GM06990 (cell line): ENCODE results near the gene SNRNP25.

Experiments used
- DNase-seq: peaks from one replicate; pipeline ENCODE4 v3.0.0-alpha.2; 2011; ENCODE audit not compliant: insufficient read length; ENCODE audit errors: extremely low read depth
- H3K27me3 ChIP-seq: replicated peaks from 2 replicates; pipeline ENCODE4 v1.6.0; 2011; ENCODE audit warnings: low read length; ENCODE audit not compliant: control insufficient read depth, insufficient read depth
- H3K36me3 ChIP-seq: 2 replicates; pipeline ENCODE4 v1.5.1; 2011; ENCODE audit warnings: low read length; ENCODE audit not compliant: control insufficient read depth, insufficient read depth
- H3K4me3 ChIP-seq: replicated peaks from 2 replicates; pipeline ENCODE4 v1.5.1; 2011; ENCODE audit warnings: low read depth, mild to moderate bottlenecking, control low read depth, low read length
- TF ChIP-seq, protein P1 (sequence below): IDR thresholded peaks from 2 replicates; pipeline ENCODE4 v1.5.1; 2011; ENCODE audit warnings: low read length, control low read depth, mild to moderate bottlenecking, inconsistent platforms; ENCODE audit not compliant: insufficient read depth, poor library complexity, severe bottlenecking

SNRNP25 gene

DNA sequence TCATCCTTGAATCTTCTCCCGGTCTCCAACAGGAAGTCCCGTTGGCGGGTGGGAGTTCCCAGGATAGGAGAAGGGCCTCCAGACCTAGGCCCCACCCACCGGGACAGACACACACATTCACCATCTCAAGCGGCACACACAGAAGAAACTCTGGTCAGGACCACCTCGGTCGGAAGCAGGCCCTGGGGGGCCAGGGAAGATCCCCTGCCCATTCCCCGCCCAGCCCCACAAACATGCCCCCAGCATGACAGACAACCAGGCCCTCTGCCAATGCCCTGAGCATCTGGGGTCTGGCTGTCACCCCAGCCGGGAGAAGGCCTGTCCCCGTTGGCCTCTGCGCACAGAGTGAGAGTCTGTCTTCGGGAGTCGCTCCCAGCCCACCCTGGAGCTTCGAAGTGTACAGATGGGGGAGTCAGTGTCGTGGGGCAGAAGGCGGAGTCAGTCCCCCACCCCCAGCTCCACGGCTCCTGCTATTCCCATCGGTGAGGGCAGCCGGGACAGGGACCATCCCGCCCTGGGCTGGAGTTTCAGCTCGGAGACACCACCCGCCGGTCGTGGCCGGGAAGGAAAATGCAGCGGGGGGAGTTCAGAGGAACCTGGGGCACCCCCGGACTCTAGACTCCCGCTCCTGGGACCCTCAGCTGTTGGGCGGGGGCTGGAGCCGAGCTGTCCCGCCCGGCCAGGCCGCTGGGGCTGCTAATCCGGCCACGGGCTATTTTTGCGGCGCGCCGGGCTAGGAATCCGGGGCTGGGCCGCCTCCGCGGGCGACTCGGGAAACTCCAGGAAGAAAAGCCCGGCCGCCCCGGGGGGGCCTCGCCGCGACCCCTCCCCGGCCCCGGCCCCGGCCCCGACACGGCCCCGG, 18.1 kb downstream of the SNRNP25 start:
- DNase-seq = no peak
- Histone ChIP-seq H3K4me3 (peak overlapping the region; percentile 15), H3K36me3 (no peaks in the 10 kb centered on the region), H3K27me3 (peaks cover 3% of the 10 kb centered on the region)
- TF ChIP-seq, protein P1, sequence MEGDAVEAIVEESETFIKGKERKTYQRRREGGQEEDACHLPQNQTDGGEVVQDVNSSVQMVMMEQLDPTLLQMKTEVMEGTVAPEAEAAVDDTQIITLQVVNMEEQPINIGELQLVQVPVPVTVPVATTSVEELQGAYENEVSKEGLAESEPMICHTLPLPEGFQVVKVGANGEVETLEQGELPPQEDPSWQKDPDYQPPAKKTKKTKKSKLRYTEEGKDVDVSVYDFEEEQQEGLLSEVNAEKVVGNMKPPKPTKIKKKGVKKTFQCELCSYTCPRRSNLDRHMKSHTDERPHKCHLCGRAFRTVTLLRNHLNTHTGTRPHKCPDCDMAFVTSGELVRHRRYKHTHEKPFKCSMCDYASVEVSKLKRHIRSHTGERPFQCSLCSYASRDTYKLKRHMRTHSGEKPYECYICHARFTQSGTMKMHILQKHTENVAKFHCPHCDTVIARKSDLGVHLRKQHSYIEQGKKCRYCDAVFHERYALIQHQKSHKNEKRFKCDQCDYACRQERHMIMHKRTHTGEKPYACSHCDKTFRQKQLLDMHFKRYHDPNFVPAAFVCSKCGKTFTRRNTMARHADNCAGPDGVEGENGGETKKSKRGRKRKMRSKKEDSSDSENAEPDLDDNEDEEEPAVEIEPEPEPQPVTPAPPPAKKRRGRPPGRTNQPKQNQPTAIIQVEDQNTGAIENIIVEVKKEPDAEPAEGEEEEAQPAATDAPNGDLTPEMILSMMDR = no peak

DNA sequence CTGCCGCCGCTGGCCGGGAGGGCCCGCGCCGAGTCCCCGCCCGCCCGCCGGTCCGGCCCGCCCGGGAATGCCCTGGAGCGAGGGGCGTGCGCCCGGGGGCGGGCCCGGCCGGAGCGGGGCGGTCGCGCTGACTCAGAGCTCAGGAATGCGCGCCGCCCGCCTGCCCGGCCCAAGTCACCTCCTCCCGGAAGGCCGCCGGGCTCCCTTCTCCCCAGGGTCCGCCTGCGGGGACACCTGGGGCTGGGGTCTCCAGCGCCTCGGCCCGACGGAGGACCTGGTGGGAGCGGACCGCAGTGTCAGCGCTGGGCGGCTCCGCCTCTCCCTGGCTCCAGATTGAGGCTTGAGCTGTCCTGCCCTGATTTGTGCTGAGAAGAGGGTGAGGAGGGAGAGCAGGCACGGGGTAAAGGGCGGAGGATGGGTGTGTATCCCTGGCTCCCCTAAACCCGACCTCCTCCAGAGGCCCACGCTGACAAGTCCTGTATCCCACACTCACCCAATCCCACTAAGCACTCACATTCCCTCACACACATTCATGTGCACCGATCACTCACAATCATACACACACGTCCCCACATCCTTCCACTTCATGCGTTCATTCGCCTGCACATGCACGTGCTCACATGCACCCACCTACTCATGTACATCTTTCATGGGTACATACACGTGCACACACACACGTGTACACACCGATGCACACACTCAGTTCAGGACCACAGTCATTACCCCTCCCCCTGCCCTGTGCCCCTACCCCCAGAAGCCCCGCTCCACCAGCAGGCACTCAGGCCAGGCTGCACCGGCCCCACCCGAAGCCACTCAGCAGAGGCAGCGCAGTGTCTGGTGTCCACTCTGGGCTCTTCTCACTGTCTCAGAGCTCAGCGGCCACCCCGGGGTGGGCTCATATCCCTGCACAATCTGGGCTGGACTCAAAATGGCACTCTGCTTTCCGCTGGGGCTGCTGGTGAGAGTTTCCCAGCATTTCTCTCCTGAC, 19.2 kb downstream of the SNRNP25 start, which contains the start of gene RHBDF1:
TSS of gene RHBDF1 (minus strand) at position 71 of the 988 bp plus-strand sequence. CDS start 7,616 bp downstream, outside the sequence.
- H3K36me3 ChIP-seq = no peaks in the 10 kb centered on the region
- H3K27me3 ChIP-seq = peaks cover 3% of the 10 kb centered on the region
- no peak for DNase-seq
- TF ChIP-seq, protein P1 = no peak
- peak within 1 kb of the TSS; percentile 37 for H3K4me3 ChIP-seq

DNA sequence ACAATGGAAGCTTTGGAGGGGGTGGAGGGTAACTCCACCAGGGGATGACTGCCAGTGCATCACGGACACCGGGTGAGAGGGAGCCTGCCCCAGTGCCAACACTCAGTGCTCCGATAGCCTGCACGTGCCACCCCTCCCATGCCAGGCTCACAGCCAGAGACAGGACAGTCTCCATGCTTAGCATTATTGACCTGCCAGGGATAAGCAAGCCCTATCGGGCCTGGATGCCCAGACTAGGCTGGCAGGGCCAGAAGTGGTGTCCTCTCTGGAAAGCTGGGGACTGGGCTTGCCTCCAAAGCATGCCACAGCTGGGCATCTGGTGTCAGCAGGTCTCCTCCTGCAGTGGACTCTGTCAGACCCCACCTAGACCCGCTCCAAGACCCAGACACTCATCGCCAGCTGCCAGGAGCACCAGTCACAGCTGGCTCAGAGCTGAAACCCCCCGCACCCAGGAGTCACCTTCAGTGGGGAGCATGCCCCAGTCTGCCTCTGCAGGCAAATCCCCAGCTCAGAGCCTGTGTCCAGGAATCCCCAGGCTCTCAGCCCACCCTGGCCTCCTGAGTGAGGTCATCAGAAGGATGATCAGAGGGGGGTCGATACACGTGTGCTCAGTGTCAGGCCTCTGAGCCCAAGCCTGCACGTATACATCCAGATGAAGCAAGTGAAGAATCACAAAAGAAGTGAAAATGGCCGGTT, 20.6 kb downstream of the SNRNP25 start:
- no peak for DNase-seq
- H3K27me3 ChIP-seq = peaks cover 3% of the 10 kb centered on the region
- TF ChIP-seq, protein P1 = no peak
- no peaks in the 10 kb centered on the region for H3K36me3 ChIP-seq
- H3K4me3 ChIP-seq = no peak overlapping the region

DNA sequence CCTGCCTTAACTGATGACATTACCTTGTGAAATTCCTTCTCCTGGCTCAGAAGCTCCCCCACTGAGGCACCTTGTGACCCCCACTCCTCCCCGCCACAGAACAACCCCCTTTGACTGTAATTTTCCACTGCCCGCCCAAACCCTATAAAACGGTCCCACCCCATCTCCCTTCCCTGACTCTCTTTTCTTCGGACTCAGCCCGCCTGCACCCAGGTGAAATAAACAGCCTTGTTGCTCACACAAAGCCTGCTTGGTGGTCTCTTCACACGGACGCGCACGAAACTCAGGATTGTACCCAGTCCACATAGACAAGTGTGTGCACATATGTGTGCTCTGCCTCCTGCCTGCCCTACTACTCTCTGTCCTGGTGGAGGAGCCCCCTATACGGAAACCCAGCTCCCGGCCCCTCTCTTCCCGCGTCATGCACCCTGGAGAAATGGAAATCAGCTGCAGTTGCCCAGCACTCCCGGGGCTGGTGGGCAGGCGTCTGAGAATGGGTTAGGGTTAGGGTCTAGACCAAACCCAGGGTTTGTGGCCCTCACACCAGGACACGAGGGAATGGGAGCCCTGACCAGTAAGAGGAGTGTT, 21.2 kb downstream of the SNRNP25 start:
- peaks cover 6% of the 10 kb centered on the region for H3K36me3 ChIP-seq
- TF ChIP-seq, protein P1 = no peak

More for the DNA sequence above, 21.2 kb downstream of the SNRNP25 start:
- Histone ChIP-seq H3K27me3 (peaks cover 3% of the 10 kb centered on the region), H3K4me3 (no peak overlapping the region)
- DNase-seq = no peak
